ENCODE measurements around the gene PDHA1.
A peak's percentile ranks its signal among the peaks of the same experiment; 100 is the strongest.

The PDHA1 gene

DNA sequence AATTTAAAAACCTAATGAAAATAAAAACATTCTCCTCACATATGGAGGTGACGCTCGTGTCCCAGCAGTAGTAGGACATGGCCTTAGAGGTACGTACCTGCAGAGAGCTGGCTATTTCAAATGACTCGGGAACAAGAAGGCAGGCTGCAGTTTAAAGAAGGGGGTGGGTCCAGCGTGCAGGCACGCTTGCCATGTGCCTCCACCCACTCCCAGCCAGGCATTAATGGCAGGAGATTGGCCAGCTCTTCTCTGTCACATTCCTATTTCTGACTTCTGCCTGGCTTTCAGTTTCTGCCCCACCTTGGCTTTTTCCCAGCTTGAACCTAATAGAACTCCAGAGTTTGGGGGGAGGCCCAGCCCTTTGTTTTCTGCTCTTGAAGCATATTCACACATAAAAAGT lies 17.2 kb downstream of the PDHA1 start:
- no peak for ATAC-seq (replicated peaks)
- no peaks in the 10 kb centered on the region for H3K27me3 Mint-ChIP-seq
- H3K4me3 Mint-ChIP-seq, result no peak overlapping the region
- peaks cover 0 to under 1% of the 10 kb centered on the region in 2 donors for H3K4me1 Mint-ChIP-seq
- H3K9me3 Mint-ChIP-seq, result no peaks in the 10 kb centered on the region
- no peak for DNase-seq
- peaks cover 19 to 33% of the 10 kb centered on the region in 2 donors for H3K36me3 Mint-ChIP-seq
- H3K27ac Mint-ChIP-seq, result no peak overlapping the region

DNA sequence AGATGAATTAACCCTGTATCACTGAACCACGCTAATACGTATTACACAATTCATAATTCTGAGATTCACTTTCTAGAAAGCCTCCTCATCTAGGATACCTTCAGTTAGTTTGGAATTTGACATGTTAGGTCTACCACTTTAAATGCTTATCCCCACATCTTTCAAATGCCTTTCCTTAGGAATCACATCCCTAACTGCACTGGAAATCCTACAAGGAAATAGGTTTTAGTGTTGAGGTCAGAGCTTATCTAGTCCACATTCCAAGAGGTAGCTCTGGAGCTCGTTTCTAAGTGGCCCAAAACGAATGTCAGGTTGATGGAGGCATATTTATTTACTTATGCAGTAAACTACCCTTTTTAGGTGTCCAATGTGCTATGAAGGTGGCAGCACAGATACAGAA lies 18.0 kb downstream of the PDHA1 start:
- peaks cover 26 to 36% of the 10 kb centered on the region in 2 donors for H3K36me3 Mint-ChIP-seq
- H3K4me3 Mint-ChIP-seq, result no peak overlapping the region
- DNase-seq (no peak), ATAC-seq (replicated peaks) (no peak)
- H3K9me3 Mint-ChIP-seq, result peaks cover 3 to 7% of the 10 kb centered on the region in 2 donors
- H3K27ac Mint-ChIP-seq, result no peak overlapping the region
- H3K27me3 Mint-ChIP-seq, result no peaks in the 10 kb centered on the region
- H3K4me1 Mint-ChIP-seq, result no peaks in the 10 kb centered on the region

DNA sequence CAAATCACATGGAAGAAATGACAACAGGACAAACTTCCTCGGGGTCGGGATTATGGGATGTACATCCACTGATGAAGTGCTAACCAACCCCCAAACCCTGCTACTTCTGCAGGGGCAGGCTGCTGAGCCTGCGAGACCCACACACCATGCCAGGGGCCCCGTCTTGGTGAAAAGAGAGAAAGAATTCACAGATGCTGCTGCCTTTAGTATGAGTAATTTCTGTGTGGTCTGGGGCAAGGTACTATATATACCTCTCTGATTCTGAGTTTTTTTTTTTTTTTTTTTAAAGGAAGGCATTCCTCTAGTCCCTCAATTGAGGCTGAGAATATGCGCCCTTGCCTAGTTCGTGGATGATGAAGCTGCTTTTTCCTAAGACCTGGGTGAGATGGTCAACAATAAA lies 24.8 kb downstream of the PDHA1 start:
- ATAC-seq (replicated peaks) (no peak), DNase-seq (no peak)
- H3K36me3 Mint-ChIP-seq, result peaks cover 24 to 34% of the 10 kb centered on the region in 2 donors
- no peaks in the 10 kb centered on the region for H3K27me3 Mint-ChIP-seq
- H3K4me3 Mint-ChIP-seq, result no peak overlapping the region
- H3K27ac Mint-ChIP-seq, result no peak overlapping the region
- H3K9me3 Mint-ChIP-seq, result peaks cover 6 to 13% of the 10 kb centered on the region in 2 donors
- peaks cover 6 to 9% of the 10 kb centered on the region in 2 donors for H3K4me1 Mint-ChIP-seq

DNA sequence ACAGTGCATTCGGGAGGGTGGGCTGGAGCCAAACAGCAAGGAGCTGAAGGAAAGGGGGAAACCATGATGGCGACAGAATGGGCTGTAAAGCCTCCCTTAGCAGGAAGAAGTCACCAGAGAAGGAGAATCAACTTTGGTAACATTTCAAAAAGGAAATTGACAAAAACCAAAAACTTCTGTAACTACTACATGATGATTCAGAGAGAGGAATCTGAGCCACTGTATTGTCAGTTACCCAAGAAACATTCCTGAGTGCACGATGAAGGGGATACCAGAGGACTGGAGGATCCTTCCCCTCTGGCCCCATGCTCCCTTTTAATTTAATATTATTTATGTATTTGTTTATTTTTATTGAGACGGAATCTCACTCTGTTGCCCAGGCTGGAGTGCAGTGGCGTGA lies 26.3 kb downstream of the PDHA1 start:
- H3K27ac Mint-ChIP-seq, result no peak overlapping the region

GRCh38 chrX:19372170-19372546 lies 28.4 kb downstream of the PDHA1 start:
- Mint-ChIP-seq H3K4me1 (peaks cover 6 to 9% of the 10 kb centered on the region in 2 donors), H3K9me3 (peaks cover 0 to 2% of the 10 kb centered on the region in 2 donors), H3K27me3 (no peaks in the 10 kb centered on the region), H3K36me3 (peaks cover 3 to 8% of the 10 kb centered on the region in 2 donors), H3K4me3 (peak overlapping the region; percentile 84 to 86), H3K27ac (peak overlapping the region; percentile 68)
- DNase-seq, result peak; percentile 38
- peak; percentile 88 to 93 for ATAC-seq (replicated peaks)

More for the DNA sequence above, 26.3 kb downstream of the PDHA1 start:
- H3K9me3 Mint-ChIP-seq, result peaks cover 6 to 13% of the 10 kb centered on the region in 2 donors
- peaks cover 6 to 9% of the 10 kb centered on the region in 2 donors for H3K4me1 Mint-ChIP-seq
- no peak for ATAC-seq (replicated peaks)
- H3K27me3 Mint-ChIP-seq, result no peaks in the 10 kb centered on the region
- H3K4me3 Mint-ChIP-seq, result no peak overlapping the region
- peaks cover 19 to 27% of the 10 kb centered on the region in 2 donors for H3K36me3 Mint-ChIP-seq
- DNase-seq, result no peak

DNA sequence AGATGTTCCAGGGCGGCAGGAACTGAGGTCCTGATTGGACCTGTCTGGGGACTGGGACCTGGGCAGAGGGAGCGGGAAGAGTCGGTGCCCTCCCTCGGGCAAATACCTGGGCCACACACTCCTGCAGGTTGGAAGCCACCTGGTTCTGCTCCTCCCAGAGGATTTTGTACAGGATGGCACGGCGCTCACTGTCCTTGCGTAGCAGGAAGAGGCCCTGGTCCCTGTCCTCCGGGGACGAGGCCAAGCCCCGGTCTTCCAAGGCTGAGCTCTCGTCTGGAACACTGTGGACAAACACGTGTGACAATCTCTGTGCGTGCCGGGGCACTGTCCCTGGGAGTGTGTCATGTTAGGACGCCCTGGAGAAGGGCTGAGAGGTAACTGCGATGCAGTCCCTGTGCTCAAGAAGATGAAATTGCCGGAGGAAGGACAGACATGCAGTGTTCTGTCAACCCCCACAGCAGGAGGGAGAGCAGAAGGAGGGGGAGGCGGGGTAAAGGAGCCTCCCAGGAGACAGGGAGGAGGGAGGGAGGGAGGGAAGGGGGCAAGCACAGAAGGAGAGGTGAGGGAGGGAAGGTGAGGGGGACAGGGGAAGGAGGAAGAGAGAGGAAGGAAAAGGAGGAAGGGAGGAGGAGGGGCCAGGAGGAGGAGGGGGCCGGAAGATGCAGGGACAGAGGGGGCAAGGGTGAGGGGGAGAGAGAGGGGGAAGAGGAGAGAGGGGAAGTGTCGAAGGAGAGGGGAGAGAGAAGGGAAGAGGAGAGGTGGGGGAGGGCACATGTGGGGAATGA lies 29.0 kb downstream of the PDHA1 start:
- peak overlapping the region; percentile 84 to 86 for H3K4me3 Mint-ChIP-seq
- H3K9me3 Mint-ChIP-seq, result no peaks in the 10 kb centered on the region
- H3K4me1 Mint-ChIP-seq, result peaks cover 6 to 9% of the 10 kb centered on the region in 2 donors
- ATAC-seq (replicated peaks) (peak; percentile 48 to 54), DNase-seq (no peak)
- H3K27ac Mint-ChIP-seq, result peak overlapping the region; percentile 68
- H3K27me3 Mint-ChIP-seq, result no peaks in the 10 kb centered on the region
- H3K36me3 Mint-ChIP-seq, result peaks cover 0 to 6% of the 10 kb centered on the region in 2 donors

DNA sequence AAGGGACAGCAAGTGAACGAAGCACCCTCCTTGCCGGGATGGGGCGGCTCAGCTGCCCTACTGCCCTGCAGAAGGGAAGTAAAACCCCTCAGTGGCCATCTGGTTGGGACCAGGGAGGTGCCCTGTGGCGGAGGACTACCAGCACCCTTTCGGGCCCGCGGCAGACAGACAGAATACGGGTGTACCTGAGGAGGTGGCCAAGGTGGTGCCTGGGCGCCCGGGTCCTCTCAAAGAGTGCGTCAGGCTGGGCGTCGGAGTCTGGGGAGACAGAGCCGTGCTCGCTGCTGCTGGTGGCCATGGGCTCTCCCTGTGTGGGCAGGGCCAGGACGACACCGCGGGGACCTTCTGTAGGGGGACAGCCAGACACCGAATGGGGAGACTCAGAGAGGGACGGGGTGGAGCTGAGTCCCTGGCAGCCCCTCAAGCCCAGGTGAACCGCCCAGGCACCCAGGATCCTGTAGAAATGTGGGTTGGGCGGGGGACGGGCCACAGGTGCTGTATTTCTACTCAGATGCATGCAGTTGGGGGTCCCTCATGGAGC lies 29.7 kb downstream of the PDHA1 start:
- Mint-ChIP-seq H3K9me3 (no peaks in the 10 kb centered on the region), H3K27ac (peak overlapping the region; percentile 31), H3K27me3 (no peaks in the 10 kb centered on the region), H3K36me3 (peaks cover 0 to 3% of the 10 kb centered on the region in 2 donors), H3K4me3 (peak overlapping the region; percentile 84 to 86), H3K4me1 (peaks cover 6 to 9% of the 10 kb centered on the region in 2 donors)
- ATAC-seq (replicated peaks) (no peak), DNase-seq (no peak)

DNA sequence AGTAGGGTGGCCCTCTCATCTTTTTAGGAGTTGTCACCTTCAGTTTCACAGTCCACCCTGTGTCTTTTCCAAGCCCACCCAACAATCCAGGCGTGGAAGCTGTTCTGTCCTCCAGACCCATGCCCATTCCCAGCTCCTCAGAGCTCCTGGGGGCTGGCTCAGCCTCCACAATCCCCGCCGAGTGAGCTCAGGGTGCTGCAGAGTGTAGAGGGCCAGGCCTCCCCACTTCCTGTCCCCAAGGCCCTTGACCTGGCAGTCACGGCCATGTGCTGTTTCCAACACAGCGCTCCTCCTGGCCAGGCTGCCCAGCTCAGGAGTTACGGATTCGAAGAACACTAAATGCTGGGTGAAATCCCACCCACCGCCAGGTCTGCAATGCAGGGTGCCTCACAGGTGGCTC lies 31.8 kb downstream of the PDHA1 start:
- H3K4me1 Mint-ChIP-seq, result peaks cover 6 to 9% of the 10 kb centered on the region in 2 donors

DNA sequence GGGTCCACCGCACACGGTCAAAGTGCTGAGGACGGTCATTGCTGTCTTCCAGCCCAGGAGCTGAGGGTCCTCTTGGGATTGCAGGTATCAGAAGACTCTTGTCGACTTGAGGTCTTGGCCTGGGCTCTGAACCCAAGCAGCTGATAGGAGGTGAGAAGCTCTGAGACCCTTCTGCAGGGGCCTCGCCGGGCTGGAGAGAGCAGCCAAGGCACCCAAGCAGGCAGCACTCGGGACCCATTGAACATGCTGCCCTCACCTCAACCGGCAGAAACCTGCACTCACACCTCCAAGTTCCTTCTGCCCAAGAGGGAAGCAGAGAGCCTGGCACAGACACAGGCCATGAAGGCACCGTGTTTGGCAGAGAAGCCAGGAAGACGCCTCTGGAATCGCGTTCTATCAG lies 34.1 kb downstream of the PDHA1 start:
- Mint-ChIP-seq H3K27me3 (peaks cover 0 to 11% of the 10 kb centered on the region in 2 donors), H3K36me3 (no peaks in the 10 kb centered on the region), H3K4me1 (peaks cover under 1 to 1% of the 10 kb centered on the region in 2 donors), H3K27ac (no peak overlapping the region), H3K9me3 (no peaks in the 10 kb centered on the region), H3K4me3 (no peak overlapping the region)
- DNase-seq (no peak), ATAC-seq (replicated peaks) (no peak)

More for the DNA sequence above, 31.8 kb downstream of the PDHA1 start:
- Mint-ChIP-seq H3K36me3 (no peaks in the 10 kb centered on the region), H3K9me3 (no peaks in the 10 kb centered on the region), H3K27me3 (no peaks in the 10 kb centered on the region), H3K27ac (no peak overlapping the region), H3K4me3 (no peak overlapping the region)
- DNase-seq (no peak), ATAC-seq (replicated peaks) (no peak)

- Mint-ChIP-seq H3K27ac (no peak overlapping the region), H3K9me3 (no peaks in the 10 kb centered on the region), H3K4me1 (no peaks in the 10 kb centered on the region), H3K27me3 (peaks cover 0 to 11% of the 10 kb centered on the region in 2 donors), H3K4me3 (no peak overlapping the region), H3K36me3 (no peaks in the 10 kb centered on the region)
- no peak for DNase-seq
- no peak for ATAC-seq (replicated peaks)
These were observed 37.6 kb downstream of the PDHA1 start for GRCh38 chrX:19381326-19381725.

DNA sequence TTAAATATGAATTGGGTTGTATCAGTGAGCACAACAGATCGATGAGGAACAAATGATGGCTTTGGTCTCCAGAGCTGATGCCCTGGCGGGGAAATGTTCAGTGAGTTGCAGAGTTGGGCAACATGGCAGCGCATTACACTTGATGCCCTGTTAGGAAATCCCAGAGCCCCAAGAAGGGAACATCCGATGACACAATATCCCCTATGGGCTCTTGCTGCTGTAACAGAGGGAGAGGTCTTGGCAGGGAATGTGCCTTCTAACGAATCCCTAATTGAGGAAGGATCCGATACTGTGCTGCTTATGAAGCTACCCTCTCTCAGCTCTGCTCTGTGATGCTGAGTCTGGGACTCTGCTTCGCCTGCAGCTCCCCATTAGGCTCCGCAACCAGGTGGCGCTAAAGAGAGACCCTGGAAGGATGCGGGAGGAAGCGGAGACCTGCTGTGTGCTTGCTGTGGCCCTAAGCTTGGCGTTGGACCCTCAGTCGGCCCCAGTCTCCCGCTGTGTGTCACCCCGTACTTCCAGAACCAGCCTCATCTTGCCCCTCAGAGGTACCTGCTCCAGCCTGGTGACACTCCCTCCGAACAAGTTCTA lies 38.9 kb downstream of the PDHA1 start:
- Mint-ChIP-seq H3K36me3 (no peaks in the 10 kb centered on the region), H3K27ac (no peak overlapping the region), H3K9me3 (no peaks in the 10 kb centered on the region), H3K4me1 (no peaks in the 10 kb centered on the region), H3K4me3 (no peak overlapping the region), H3K27me3 (peaks cover 0 to 11% of the 10 kb centered on the region in 2 donors)
- DNase-seq (peak; percentile 15), ATAC-seq (replicated peaks) (peak; percentile 77 to 81)

GRCh38 chrX:19386679-19387078 lies 43.0 kb downstream of the PDHA1 start:
- H3K9me3 Mint-ChIP-seq, result no peaks in the 10 kb centered on the region
- H3K27me3 Mint-ChIP-seq, result peaks cover 0 to under 1% of the 10 kb centered on the region in 2 donors
- H3K27ac Mint-ChIP-seq, result no peak overlapping the region
- H3K36me3 Mint-ChIP-seq, result no peaks in the 10 kb centered on the region
- DNase-seq (no peak), ATAC-seq (replicated peaks) (no peak)
- H3K4me1 Mint-ChIP-seq, result no peaks in the 10 kb centered on the region
- H3K4me3 Mint-ChIP-seq, result no peak overlapping the region

GRCh38 chrX:19388064-19388679 lies 44.4 kb downstream of the PDHA1 start:
- Mint-ChIP-seq H3K27me3 (no peaks in the 10 kb centered on the region), H3K9me3 (no peaks in the 10 kb centered on the region), H3K4me1 (no peaks in the 10 kb centered on the region), H3K4me3 (no peak overlapping the region), H3K27ac (no peak overlapping the region), H3K36me3 (no peaks in the 10 kb centered on the region)
- DNase-seq (no peak), ATAC-seq (replicated peaks) (no peak)

- no peak overlapping the region for H3K27ac Mint-ChIP-seq
- DNase-seq, result no peak
- ATAC-seq (replicated peaks), result no peak
These were observed 45.0 kb downstream of the PDHA1 start for GRCh38 chrX:19388741-19389140.

More at GRCh38 chrX:19388741-19389140, 45.0 kb downstream of the PDHA1 start:
- no peaks in the 10 kb centered on the region for H3K27me3 Mint-ChIP-seq
- no peaks in the 10 kb centered on the region for H3K4me1 Mint-ChIP-seq
- H3K9me3 Mint-ChIP-seq, result no peaks in the 10 kb centered on the region
- H3K4me3 Mint-ChIP-seq, result no peak overlapping the region
- H3K36me3 Mint-ChIP-seq, result no peaks in the 10 kb centered on the region
